HepG2 (cell line): ENCODE measurements around the gene CNTRL. TPM values are rescaled to one million over a fixed set of nuclear protein-coding genes. Genes with fewer than 3 reads are reported as not detected.

Source experiments
- ATF7 ChIP-seq, 2 experiments: fragments of 450-650 bp in 1 of 2; sonication (generic) in 1 of 2; formaldehyde crosslinking in 1 of 2; IDR thresholded peaks; 2 replicates each; pipeline versions ENCODE4 v1.4.0 to v1.6.1; 2016 to 2020; ENCODE audit warnings: antibody characterized with exemption in 1 of 2, mild to moderate bottlenecking in 1 of 2, missing genetic modification reagents in 1 of 2
- ATF7-NPFF ChIP-seq: sonication (generic); formaldehyde crosslinking; IDR thresholded peaks from 2 replicates; pipeline ENCODE4 v1.8.1; 2023; ENCODE audit warnings: mild to moderate bottlenecking, low read depth, missing genetic modification reagents, moderate library complexity
- CSRNP1 ChIP-seq: sonication (generic); formaldehyde crosslinking; IDR thresholded peaks from 2 replicates; pipeline ENCODE4 v1.8.1; 2023; ENCODE audit warnings: mild to moderate bottlenecking, missing genetic modification reagents
- FOXP1 ChIP-seq, 2 experiments: fragments of 450-650 bp in 1 of 2; IDR thresholded peaks; 2 replicates each; pipeline ENCODE4 v1.6.1; 2017 to 2018; ENCODE audit warnings: antibody characterized with exemption in 1 of 2
- HHEX ChIP-seq: IDR thresholded peaks from 2 replicates; pipeline ENCODE4 v1.6.1; 2016; ENCODE audit warnings: control low read depth
- KAT7 ChIP-seq: IDR thresholded peaks from 2 replicates; pipeline ENCODE4 v1.6.1; 2018; ENCODE audit warnings: borderline replicate concordance, missing compliant biosample characterization
- MTA3 ChIP-seq: sonication (generic); formaldehyde crosslinking; IDR thresholded peaks from 2 replicates; pipeline ENCODE4 v1.4.0; 2020; ENCODE audit warnings: missing genetic modification reagents
- NFRKB ChIP-seq: fragments of 450-650 bp; IDR thresholded peaks from 2 replicates; pipeline ENCODE4 v1.6.1; 2017
- NKX3-1 ChIP-seq: sonication (generic); formaldehyde crosslinking; IDR thresholded peaks from 2 replicates; pipeline ENCODE4 v1.5.0; 2020; ENCODE audit warnings: missing genetic modification reagents
- NR2C2 ChIP-seq: sonication (generic); formaldehyde crosslinking; IDR thresholded peaks from 2 replicates; pipeline ENCODE4 v1.4.0; 2020; ENCODE audit warnings: missing genetic modification reagents, mild to moderate bottlenecking, moderate library complexity, borderline replicate concordance
- PHF20 ChIP-seq: sonication (generic); formaldehyde crosslinking; IDR thresholded peaks from 2 replicates; pipeline ENCODE4 v1.5.0; 2020; ENCODE audit warnings: mild to moderate bottlenecking, missing genetic modification reagents
- PHF8 ChIP-seq: sonication (generic); formaldehyde crosslinking; IDR thresholded peaks from 2 replicates; pipeline ENCODE4 v1.5.0; 2020; ENCODE audit warnings: missing genetic modification reagents
- SPEN ChIP-seq: sonication (generic); formaldehyde crosslinking; IDR thresholded peaks from 2 replicates; pipeline ENCODE4 v1.5.1; 2020; ENCODE audit warnings: low read depth, mild to moderate bottlenecking, missing genetic modification reagents
- TBL1XR1 ChIP-seq: fragments of 150-350 bp; IDR thresholded peaks from 2 replicates; pipeline ENCODE4 v1.6.1; 2014; ENCODE audit warnings: borderline replicate concordance, low read length; ENCODE audit not compliant: partially characterized antibody
- TFDP2 ChIP-seq: sonication (generic); formaldehyde crosslinking; IDR thresholded peaks from 2 replicates; pipeline ENCODE4 v1.4.0; 2020; ENCODE audit warnings: missing genetic modification reagents
- THAP8 ChIP-seq: sonication (generic); formaldehyde crosslinking; IDR thresholded peaks from 2 replicates; pipeline ENCODE4 v1.5.1; 2020; ENCODE audit warnings: missing genetic modification reagents, mild to moderate bottlenecking, borderline replicate concordance
- YEATS4 ChIP-seq: sonication (generic); formaldehyde crosslinking; IDR thresholded peaks from 2 replicates; pipeline ENCODE4 v1.4.0; 2020; ENCODE audit warnings: missing genetic modification reagents, borderline replicate concordance
- ZNF225 ChIP-seq: sonication (generic); formaldehyde crosslinking; IDR thresholded peaks from 2 replicates; pipeline ENCODE4 v1.4.0; 2020; ENCODE audit warnings: mild to moderate bottlenecking, missing genetic modification reagents
- ZNF260 ChIP-seq: sonication (generic); formaldehyde crosslinking; IDR thresholded peaks from 2 replicates; pipeline ENCODE4 v1.4.0; 2020; ENCODE audit warnings: missing genetic modification reagents, low read depth, mild to moderate bottlenecking, borderline replicate concordance
- ZNF44 ChIP-seq: sonication (generic); formaldehyde crosslinking; IDR thresholded peaks from 2 replicates; pipeline ENCODE4 v1.5.1; 2020; ENCODE audit warnings: mild to moderate bottlenecking, missing genetic modification reagents
- ZNF530 ChIP-seq: sonication (generic); formaldehyde crosslinking; IDR thresholded peaks from 2 replicates; pipeline ENCODE4 v1.5.0; 2020; ENCODE audit warnings: low read depth, mild to moderate bottlenecking, missing genetic modification reagents
- ZNF619 ChIP-seq: sonication (generic); formaldehyde crosslinking; IDR thresholded peaks from 2 replicates; pipeline ENCODE4 v1.4.0; 2020; ENCODE audit warnings: mild to moderate bottlenecking, missing genetic modification reagents
- ZNF776 ChIP-seq: sonication (generic); formaldehyde crosslinking; IDR thresholded peaks from 2 replicates; pipeline ENCODE4 v1.4.0; 2020; ENCODE audit warnings: mild to moderate bottlenecking, missing genetic modification reagents
- polyA plus RNA-seq, 8 experiments: library from polyadenylated mRNA; depleted of rRNA in 3 of 8; stranded (reverse) in 7 of 8; unstranded in 1 of 8; fragments of >200 nt; fragmentation: Illumina TruSeq in 4 of 8; extraction: Trizol in 4 of 8; gene quantifications; 2 replicates each; pipeline versions ENCODE4 v1.2.1 to v1.2.3, GENCODE V29; 2011 to 2016; ENCODE audit warnings: low read depth in 4 of 8, missing spikeins in 1 of 8, mixed read lengths in 1 of 8; ENCODE audit not compliant: insufficient read depth in 1 of 8
- total RNA-seq, 5 experiments: library from RNA; depleted of rRNA; stranded (reverse); fragments of >200 nt; fragmentation: Illumina TruSeq; extraction: Trizol; gene quantifications; 2 replicates each; pipeline ENCODE4 v1.2.3, GENCODE V29; 2016; ENCODE audit warnings: low read depth in 1 of 5
- TF ChIP-seq, protein P1 (sequence below): sonication (generic); formaldehyde crosslinking; IDR thresholded peaks from 2 replicates; pipeline ENCODE4 v1.4.0; 2020; ENCODE audit warnings: missing genetic modification reagents, borderline replicate concordance
- TF ChIP-seq, protein P2 (sequence below): IDR thresholded peaks from 2 replicates; pipeline ENCODE4 v1.6.1; 2016; ENCODE audit warnings: low read depth

The CNTRL gene
- total and polyA plus RNA-seq, 2 of the 13 experiments (the other 11 are each of a cell fraction or from before 2014, with no cell fraction given) = 7.5 to 11.8 TPM

GRCh38 chr9:121213136-121213806 lies 138.5 kb downstream of the CNTRL start (continued):
- TF ChIP-seq NR2C2 (CRISPR knock-in tag) (no peak), ZNF776 (no peak), SPEN (CRISPR knock-in tag) (no peak), PHF20 (CRISPR knock-in tag) (peak; percentile 59; the same call in 1 of the 2 replicates), TFDP2 (CRISPR knock-in tag) (0 out of 2 replicates have a peak, but pooled peaks have one; percentile 27), NFRKB (no peak), NKX3-1 (CRISPR knock-in tag) (no peak), PHF8 (CRISPR knock-in tag) (peak; percentile 24; the same call in 1 of the 2 replicates), ATF7 (IDR thresholded peaks at IDR 0.05) (no peak), ATF7 (CRISPR knock-in tag; IDR thresholded peaks at IDR 0.05) (no peak), ZNF44 (CRISPR knock-in tag) (no peak), FOXP1 (IDR thresholded peaks at IDR 0.05) (no peak), FOXP1 (CRISPR knock-in tag; IDR thresholded peaks at IDR 0.05) (no peak), KAT7 (CRISPR knock-in tag) (no peak), TBL1XR1 (no peak), ZNF260 (CRISPR knock-in tag) (no peak), ATF7-NPFF (CRISPR knock-in tag) (no peak), ZNF530 (CRISPR knock-in tag) (no peak), YEATS4 (peak; percentile 44; the same call in 1 of the 2 replicates), THAP8 (CRISPR knock-in tag) (no peak), HHEX (CRISPR knock-in tag) (no peak), CSRNP1 (CRISPR knock-in tag) (no peak), ZNF225 (CRISPR knock-in tag) (no peak), MTA3 (CRISPR knock-in tag) (no peak), ZNF619 (CRISPR knock-in tag) (no peak)
- TF ChIP-seq, protein P1, sequence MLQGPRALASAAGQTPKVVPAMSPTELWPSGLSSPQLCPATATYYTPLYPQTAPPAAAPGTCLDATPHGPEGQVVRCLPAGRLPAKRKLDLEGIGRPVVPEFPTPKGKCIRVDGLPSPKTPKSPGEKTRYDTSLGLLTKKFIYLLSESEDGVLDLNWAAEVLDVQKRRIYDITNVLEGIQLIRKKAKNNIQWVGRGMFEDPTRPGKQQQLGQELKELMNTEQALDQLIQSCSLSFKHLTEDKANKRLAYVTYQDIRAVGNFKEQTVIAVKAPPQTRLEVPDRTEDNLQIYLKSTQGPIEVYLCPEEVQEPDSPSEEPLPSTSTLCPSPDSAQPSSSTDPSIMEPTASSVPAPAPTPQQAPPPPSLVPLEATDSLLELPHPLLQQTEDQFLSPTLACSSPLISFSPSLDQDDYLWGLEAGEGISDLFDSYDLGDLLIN (CRISPR knock-in tag) = no peak
- TF ChIP-seq, protein P2, sequence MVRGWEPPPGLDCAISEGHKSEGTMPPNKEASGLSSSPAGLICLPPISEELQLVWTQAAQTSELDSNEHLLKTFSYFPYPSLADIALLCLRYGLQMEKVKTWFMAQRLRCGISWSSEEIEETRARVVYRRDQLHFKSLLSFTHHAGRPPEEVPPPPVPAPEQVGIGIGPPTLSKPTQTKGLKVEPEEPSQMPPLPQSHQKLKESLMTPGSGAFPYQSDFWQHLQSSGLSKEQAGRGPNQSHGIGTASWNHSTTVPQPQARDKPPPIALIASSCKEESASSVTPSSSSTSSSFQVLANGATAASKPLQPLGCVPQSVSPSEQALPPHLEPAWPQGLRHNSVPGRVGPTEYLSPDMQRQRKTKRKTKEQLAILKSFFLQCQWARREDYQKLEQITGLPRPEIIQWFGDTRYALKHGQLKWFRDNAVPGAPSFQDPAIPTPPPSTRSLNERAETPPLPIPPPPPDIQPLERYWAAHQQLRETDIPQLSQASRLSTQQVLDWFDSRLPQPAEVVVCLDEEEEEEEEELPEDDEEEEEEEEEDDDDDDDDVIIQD (CRISPR knock-in tag) = peak; percentile 59
